ENCODE measurements around the gene C4orf46.

The C4orf46 gene

DNA sequence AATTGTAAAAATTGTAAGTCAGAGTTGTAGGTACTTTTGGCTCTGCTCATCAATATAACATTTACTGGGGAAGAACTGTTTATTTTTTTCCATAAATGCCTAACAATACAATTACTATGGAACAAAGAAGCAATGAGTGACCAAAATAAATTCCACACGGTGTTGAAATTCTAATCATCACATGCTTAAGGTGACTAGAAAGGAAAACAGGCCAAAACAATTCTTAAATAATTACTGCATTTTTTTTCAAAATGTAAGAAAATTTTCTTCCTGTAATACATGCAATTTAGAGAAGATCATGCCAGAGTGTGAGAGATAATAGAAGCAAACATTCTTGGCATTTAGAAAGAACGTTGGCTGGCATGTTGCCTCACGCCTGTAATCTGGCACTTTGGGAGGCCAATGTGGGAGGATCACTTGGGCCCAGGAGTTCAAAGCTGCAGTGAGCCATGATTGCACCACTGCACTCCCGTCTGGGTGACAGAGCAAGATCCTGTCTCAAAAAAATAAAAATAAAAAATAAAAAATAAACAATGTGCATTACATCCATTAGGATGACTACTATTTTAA is 22.5 kb downstream of the C4orf46 start:
- no peak for DNase-seq

DNA sequence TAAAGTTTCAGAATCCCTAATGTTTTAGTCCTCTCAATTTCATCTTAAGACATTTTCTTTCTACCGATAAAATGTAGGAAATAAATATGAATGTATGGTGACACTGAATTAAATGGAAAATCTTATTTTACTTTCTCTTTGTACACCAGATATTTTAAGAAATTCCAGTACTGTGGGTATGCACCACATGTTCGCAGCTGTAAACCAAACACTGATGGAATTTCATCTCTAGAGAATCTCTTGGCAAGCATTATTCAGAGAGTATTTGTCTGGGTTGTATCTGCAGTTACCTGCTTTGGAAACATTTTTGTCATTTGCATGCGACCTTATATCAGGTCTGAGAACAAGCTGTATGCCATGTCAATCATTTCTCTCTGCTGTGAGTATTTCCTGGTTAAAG is 26.9 kb downstream of the C4orf46 start:
- no peak for DNase-seq

DNA sequence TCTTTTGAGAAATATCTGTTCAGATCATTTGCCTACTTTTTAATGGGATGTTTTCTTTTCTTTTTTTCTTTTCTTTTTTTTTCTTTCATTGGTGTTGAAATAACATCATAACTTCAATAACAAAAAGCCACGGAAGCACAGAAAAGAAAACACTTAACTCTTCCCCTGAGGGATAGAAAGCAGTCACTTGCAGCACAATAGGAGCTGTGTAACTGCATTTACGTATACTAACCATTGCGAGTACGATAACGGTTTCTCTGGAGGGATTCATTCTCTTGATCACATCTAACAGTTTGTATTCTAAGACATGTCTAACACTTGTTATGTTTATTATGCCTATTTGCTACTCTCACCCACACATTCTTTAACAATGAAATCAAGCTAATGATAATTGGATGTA is 27.3 kb downstream of the C4orf46 start:
- DNase-seq: no peak

GRCh38 chr4:158636619-158637018 is 35.1 kb downstream of the C4orf46 start:
- DNase-seq: no peak

DNA sequence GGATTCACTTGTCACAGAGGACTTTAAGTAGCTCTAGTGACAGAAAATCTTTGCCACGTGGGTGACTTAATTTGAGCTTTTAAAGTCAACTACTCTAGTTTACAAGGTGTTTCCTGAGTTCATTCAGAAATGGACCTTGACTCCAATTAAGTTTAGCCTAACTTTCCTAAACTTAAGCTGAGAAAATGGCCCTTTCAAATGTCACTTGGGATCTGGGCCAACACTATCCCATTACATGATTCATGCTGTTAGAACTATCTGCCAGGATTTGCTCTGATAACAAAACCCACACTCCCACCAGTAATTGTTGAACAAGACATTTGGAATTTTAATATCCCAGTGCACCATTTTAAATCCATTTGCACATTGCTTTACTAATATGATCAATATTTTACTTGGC is 40.8 kb downstream of the C4orf46 start:
- DNase-seq: no peak

GRCh38 chr4:158625544-158625943 is 46.1 kb downstream of the C4orf46 start:
- no peak for DNase-seq

DNA sequence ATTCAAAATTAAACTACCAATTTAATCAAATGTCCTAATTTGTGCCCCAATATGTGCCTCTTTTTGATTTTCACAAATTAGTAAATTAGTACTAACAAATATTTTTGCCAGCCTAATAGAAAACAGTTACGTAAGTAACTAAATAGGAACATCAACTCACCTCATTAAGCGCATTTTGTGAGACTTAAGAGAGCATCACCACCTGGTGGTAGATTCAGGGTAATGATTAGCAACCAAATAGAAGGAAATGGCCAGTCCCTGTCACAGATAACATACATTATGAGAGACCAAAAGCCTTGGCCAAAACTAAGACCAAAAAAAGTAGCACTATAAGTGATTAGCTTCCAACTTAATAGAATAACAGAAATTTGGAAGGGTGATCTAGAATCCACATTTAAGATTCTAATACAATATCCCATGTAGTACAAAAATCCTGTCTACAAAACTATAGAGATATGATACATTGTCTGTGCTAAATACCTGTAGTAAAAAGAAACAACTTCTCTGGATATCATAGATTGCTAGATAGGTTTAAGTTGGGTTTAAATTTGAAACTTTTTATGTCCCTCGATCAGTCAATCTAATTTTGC is 46.7 kb downstream of the C4orf46 start:
- DNase-seq: no peak

- DNase-seq: no peak
These were observed 49.4 kb downstream of the C4orf46 start for GRCh38 chr4:158622251-158622650.

- no peak for DNase-seq
These were observed 50.0 kb downstream of the C4orf46 start for GRCh38 chr4:158621729-158622128.

- no peak for DNase-seq
These were observed 53.7 kb downstream of the C4orf46 start for GRCh38 chr4:158617956-158618355.

Measured in NCI-H1048 (cell line).